Measurements from ENCODE around the gene OPHN1.

GRCh38 chrX:68163441-68163840, 269.9 kb downstream of the OPHN1 start:
- no peak for TF ChIP-seq E2F5 (CRISPR knock-in tag; conservative IDR thresholded peaks at IDR 0.05)
- TF ChIP-seq NR1H2 (CRISPR knock-in tag; IDR thresholded peaks at IDR 0.05; ENCODE audit: borderline replicate concordance, low read depth) = no peak

All from HepG2 (cell line).